Measurements from ENCODE around the gene TMEM108.

Gene TMEM108

DNA sequence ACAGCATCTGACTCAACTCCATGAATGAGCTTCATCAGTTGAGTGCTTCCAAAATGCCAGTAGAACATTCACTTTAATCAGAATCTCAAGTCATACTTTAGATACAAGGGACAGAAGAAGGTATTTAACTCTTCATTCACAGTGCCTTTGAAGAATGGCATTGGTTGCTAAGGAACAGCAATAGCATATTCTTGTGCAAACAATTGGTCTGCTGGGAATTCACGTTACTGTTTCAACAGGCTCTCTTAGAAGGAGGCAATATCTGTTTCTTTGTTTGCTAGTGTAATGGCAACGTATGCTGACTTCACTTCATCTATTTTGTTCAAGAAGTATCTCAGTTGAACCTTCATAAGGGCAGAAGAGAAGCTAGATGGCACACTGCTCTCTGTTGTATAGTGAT is 113.9 kb downstream of the TMEM108 start:
- no peak for DNase-seq (ENCODE audit: low spot score)
- in situ Hi-C loops (cut with MboI; ENCODE audit: low pct_unique_long_range_greater_than_20kb, low sequenced_read_pairs, unreplicated experiment), result no loop called here

DNA sequence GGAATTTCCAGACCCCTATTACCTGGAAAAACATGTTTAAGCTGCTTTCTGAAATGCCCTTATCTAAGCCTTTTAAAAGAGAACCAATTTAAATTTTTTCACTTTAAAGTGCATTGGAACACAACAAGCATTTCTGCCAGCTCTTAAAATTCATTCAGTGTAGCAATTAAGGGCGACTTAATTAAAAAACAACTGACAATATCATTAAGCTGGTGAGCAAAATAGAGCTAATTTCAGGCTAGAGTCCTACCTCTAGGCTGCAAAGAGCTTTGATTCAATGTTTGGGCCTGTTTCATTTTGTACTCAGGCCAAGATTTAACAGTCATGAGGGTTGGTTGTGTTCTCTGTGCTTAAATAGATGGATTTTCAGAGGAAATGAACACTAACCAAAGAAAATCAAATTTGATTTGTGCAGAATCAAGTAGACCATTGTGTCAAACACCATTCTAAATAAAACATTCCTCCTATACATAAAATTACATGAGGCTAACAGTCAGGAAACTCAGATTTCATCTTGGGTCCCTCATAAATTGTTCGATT is 114.6 kb downstream of the TMEM108 start:
- no peak for DNase-seq (ENCODE audit: low spot score)
- in situ Hi-C loops (cut with MboI; ENCODE audit: low pct_unique_long_range_greater_than_20kb, low sequenced_read_pairs, unreplicated experiment), result no loop called here
- TF ChIP-seq, protein P1, sequence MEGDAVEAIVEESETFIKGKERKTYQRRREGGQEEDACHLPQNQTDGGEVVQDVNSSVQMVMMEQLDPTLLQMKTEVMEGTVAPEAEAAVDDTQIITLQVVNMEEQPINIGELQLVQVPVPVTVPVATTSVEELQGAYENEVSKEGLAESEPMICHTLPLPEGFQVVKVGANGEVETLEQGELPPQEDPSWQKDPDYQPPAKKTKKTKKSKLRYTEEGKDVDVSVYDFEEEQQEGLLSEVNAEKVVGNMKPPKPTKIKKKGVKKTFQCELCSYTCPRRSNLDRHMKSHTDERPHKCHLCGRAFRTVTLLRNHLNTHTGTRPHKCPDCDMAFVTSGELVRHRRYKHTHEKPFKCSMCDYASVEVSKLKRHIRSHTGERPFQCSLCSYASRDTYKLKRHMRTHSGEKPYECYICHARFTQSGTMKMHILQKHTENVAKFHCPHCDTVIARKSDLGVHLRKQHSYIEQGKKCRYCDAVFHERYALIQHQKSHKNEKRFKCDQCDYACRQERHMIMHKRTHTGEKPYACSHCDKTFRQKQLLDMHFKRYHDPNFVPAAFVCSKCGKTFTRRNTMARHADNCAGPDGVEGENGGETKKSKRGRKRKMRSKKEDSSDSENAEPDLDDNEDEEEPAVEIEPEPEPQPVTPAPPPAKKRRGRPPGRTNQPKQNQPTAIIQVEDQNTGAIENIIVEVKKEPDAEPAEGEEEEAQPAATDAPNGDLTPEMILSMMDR (IDR thresholded peaks at IDR 0.05; ENCODE audit: extremely low read depth, insufficient read depth, missing control alignments), result no peak

More for the DNA sequence above, 113.9 kb downstream of the TMEM108 start:
- TF ChIP-seq, protein P1 (IDR thresholded peaks at IDR 0.05; ENCODE audit: extremely low read depth, insufficient read depth, missing control alignments), result no peak

DNA sequence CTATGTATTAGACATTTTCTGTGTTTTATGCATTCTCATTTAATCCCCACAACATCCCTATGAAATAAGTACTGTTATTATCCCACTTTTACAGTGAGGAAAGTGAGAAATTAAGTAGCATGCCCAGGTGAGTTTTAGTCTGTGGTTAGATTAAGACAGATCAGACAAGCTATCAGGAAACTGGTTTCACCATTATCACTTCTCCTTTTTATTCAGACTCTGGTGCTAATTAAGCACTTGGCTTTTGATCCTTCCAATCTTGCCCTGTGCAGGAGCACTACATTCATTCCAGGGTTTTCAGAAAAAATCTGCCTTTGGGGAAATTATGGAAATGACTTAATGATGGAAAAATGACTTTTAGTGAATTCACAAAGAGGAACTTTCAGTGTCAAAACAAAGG is 115.2 kb downstream of the TMEM108 start:
- TF ChIP-seq, protein P1 (IDR thresholded peaks at IDR 0.05; ENCODE audit: extremely low read depth, insufficient read depth, missing control alignments), result no peak
- in situ Hi-C loops (cut with MboI; ENCODE audit: low pct_unique_long_range_greater_than_20kb, low sequenced_read_pairs, unreplicated experiment), result no loop called here
- DNase-seq (ENCODE audit: low spot score), result no peak

DNA sequence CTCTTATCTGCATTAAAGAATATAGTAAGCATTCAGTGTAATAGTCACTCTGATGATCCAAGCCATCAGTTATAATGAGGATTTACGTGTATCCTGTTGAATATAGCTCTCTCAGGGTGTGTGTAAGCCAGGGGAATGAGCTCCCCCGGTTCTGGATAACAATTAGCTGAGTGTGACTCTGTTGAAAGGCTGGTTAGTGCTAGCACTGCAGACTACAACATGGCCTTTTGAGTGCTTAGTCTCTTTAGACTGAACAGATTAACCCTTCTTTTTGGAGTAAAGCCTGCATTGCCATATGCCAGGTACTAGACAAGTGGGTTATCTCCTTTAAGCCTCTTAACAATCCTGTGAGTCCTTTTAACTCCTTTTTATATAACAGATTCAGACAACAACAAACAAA is 119.5 kb downstream of the TMEM108 start:
- DNase-seq (ENCODE audit: low spot score), result no peak
- in situ Hi-C loops (cut with MboI; ENCODE audit: low pct_unique_long_range_greater_than_20kb, low sequenced_read_pairs, unreplicated experiment), result no loop called here
- TF ChIP-seq, protein P1 (IDR thresholded peaks at IDR 0.05; ENCODE audit: extremely low read depth, insufficient read depth, missing control alignments), result no peak

DNA sequence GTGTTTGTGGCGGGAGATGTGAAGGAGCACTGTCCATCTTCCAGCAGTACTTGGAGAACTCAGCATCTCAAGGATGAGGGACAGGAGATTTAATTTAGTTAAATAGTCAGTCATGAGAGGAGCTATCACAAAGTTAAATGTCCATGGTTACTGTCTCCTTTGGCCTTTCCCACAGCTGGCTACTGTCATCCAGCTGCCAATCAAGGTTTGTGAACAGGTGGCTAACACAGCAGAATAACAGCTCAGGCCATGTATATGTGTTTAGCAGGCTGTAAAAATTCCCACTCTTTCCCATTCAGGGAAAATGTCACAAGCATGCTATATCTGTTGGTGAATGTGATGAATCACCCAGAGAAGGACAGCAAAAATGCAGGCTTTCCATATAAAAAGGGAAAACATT is 120.5 kb downstream of the TMEM108 start:
- DNase-seq (ENCODE audit: low spot score), result no peak
- TF ChIP-seq, protein P1 (IDR thresholded peaks at IDR 0.05; ENCODE audit: extremely low read depth, insufficient read depth, missing control alignments), result no peak
- in situ Hi-C loops (cut with MboI; ENCODE audit: low pct_unique_long_range_greater_than_20kb, low sequenced_read_pairs, unreplicated experiment), result no loop called here

DNA sequence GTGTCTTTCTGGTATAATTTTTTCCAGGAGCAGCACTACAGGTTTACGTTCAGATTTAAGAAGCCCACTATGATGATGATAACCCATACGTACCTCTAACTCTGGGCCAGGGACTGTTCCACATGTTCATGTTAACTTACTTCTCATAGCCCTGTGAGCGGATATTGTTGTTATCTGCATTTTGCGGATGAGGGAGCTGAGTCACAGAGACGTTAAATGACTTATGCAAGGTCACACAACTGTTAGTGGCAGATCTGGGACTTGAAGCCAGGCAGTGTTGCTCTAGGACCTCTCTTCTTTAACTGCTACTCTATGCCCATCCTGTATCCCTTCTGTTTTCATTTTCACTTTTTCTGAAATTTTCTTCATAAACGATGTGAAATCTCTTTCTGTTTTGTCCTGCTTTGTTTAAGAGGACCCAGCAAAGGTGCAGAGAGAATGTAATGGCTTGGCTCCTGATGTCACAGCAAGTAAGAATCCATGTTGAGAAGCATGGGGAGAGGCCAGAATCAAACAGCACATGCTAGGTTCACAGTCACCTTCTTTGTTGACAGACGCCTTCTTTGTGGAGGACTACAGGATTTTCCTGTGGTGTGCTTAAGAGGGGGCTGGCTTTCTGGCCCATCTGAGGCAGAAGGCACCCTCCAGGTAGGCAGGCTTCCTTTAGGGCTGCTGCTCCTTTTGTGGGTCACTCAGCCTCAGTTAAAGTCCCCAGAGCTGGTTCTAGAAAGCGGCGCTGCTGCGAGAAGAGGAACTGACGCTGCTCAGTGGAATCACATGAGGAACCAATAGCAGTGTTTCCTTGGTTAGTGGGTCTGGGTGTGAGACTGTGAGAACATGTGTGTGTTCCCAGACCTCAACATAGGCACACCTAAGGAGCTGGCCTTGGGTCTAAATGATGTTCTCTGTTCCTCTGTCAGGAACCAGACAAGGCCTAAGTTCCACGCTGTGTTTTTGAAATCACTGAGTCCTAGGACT is 121.6 kb downstream of the TMEM108 start:
- DNase-seq (ENCODE audit: low spot score), result no peak
- in situ Hi-C loops (cut with MboI; ENCODE audit: low pct_unique_long_range_greater_than_20kb, low sequenced_read_pairs, unreplicated experiment), result no loop called here
- TF ChIP-seq, protein P1 (IDR thresholded peaks at IDR 0.05; ENCODE audit: extremely low read depth, insufficient read depth, missing control alignments), result no peak

Measured in GM13977 (cell line).